T-helper 2 cell treated with Interferon-gamma antibody and Interleukin-4, amounts not matched to agents 100 ng/mL and 5 ng/mL, for 36 hours (primary cell): Measurements from ENCODE around the gene TIMM17A. TPM values are rescaled to one million over a fixed set of nuclear protein-coding genes. Genes with fewer than 3 reads are reported as not detected.
"Not testable (repeated sequence)": the region's sequence is repeated elsewhere in the genome, so short reads cannot be mapped to it uniquely, and the experiment has no call there.

ENCODE experiments used
- intact Hi-C: fragments of 100-400 bp; cut with micrococcal nuclease; formaldehyde crosslinking; loops from one replicate; pipeline ENCODE4 v1.15.1; 2023
- total RNA-seq: library from RNA; stranded (reverse); gene quantifications from 2 replicates; pipeline ENCODE4 v1.2.3, GENCODE V29; 2022

TIMM17A gene
- total RNA-seq, 1 donor from 2014 or later, result 63.0 TPM

GRCh38 chr1:201939574-201939973 is 15.7 kb upstream of the TIMM17A start:
- intact Hi-C loops, result no loop called here

GRCh38 chr1:201940316-201940715 is 15.0 kb upstream of the TIMM17A start:
- intact Hi-C loops, result not testable (repeated sequence)

- intact Hi-C loops, result no loop called here
Observed at GRCh38 chr1:201941420-201942128, 13.7 kb upstream of the TIMM17A start.

DNA sequence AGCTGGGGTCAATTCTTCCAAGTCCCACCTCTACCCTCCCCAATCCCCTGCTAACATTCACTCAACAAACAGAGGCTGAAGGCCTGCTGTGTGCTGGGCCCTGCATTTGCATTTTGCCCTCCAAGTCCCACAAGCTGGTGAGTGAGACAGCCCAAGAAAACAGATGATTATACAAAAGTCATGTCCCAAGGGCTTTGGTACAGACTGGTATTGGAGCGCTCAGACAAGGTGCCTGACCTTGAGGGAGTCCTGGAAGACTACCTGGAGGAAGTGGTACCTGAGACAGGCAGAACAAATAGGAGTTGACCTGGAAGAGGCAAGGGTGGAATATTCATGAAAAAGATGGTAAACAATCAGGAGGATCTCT is 13.2 kb upstream of the TIMM17A start:
- intact Hi-C loops, result no loop called here

- intact Hi-C loops, result no loop called here
Observed at GRCh38 chr1:201944002-201944401, 11.3 kb upstream of the TIMM17A start.

DNA sequence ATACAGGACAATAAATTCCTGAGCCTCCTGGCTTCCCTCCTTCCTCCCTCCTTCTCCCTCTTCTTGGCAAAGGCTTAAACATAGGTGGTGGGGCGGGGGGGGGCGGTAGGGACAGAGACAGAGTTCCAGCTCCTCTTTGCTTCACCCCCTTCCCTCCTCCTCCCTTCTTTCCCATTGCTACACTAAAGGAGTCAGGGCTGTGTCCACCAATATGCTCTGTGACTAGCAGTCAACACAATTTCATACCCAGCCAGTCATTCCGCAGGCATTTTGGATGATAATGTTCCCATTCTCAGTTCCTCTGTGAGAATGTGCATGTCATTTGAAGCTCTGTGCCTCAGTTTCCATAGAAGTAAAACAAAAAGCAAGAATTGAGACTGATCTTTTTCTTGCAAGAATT is 10.7 kb upstream of the TIMM17A start:
- intact Hi-C loops, result no loop called here

- intact Hi-C loops, result no loop called here
Observed at GRCh38 chr1:201945157-201945556, 10.1 kb upstream of the TIMM17A start.

DNA sequence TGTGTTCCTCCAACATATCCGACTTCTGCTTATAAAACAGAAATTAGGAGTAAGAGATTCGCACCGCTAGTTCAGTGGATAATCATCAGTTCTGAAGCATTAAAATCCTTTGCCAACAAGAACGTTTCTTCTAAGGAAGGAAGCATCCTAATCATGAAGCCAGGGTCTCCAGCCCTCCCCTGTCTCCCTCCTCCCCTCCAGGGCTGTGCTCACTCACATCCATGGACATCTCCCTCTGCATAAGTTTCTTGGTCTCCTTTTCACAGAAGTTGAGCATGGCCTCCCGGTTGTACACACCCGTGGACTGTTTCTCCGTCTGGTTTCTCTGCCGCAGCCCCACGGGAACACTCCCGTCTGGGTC is 9.5 kb upstream of the TIMM17A start:
- intact Hi-C loops, result no loop called here

- intact Hi-C loops, result no loop called here
Observed at GRCh38 chr1:201946224-201946908, 8.9 kb upstream of the TIMM17A start, which contains the start of gene LMOD1. Gene LMOD1 (minus strand): TSS chr1:201946548. CDS start chr1:201946340, 208 bp downstream.

- intact Hi-C loops, result no loop called here
Observed at GRCh38 chr1:201947697-201948008, 7.7 kb upstream of the TIMM17A start.

- intact Hi-C loops, result no loop called here
Observed at GRCh38 chr1:201949491-201949890, 5.8 kb upstream of the TIMM17A start.

GRCh38 chr1:201954263-201955008 is 867 bp upstream of the TIMM17A start:
- intact Hi-C loops, result loop anchor here (1.0 kb wide), 4 partner anchors 29 to 190 kb away; partner anchors contain the start of genes ARL8A and IPO9

- intact Hi-C loops, result loop anchor here (1.0 kb wide), 4 partner anchors 28 to 189 kb away; partner anchors contain the start of genes ARL8A and IPO9
Observed at GRCh38 chr1:201955729-201956143, 433 bp downstream of the TIMM17A start.

GRCh38 chr1:201958348-201958747 is 3.0 kb downstream of the TIMM17A start:
- intact Hi-C loops, result no loop called here

GRCh38 chr1:201962382-201962781 is 7.1 kb downstream of the TIMM17A start:
- intact Hi-C loops, result not testable (repeated sequence)

DNA sequence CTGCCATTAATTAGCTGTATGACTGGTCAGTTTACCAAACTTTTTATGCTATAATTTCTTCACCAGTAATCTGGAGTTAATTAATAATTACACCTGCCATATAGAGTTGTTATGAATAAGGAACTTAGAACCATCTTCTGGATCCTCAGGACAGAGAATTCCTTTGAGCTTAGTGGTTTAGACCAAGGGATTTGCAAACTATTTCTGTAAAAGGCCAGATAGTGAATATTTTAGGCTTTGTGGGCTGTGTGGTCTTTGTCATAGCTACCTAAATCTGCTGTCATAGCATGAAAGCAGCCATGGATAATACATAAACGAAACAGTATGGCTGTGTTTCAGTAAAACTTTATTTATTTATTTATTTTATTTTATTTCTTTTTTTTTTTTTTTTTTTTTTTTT is 9.0 kb downstream of the TIMM17A start:
- intact Hi-C loops, result no loop called here

DNA sequence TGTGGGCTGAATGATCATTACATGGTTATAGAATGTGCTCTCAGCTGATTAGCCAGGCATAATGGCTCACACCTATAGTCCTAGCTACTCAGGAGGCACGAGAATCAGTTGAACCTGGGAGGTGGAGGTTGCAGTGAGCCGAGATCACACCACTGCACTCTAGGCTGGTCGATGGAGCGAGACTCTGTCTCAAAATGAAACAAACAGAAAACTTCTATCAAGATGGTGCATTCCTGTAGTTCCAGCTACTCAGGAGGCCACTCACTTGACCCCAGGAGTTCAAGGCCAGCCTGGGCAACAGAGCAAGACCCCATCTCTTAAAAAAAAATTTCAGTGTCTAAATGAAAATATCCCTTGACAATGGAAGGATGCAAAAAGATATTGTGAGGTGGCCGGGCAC is 10.9 kb downstream of the TIMM17A start:
- intact Hi-C loops, result no loop called here

- intact Hi-C loops, result no loop called here
Observed at GRCh38 chr1:201968202-201968925, 13.1 kb downstream of the TIMM17A start.

GRCh38 chr1:201970334-201971159 is 15.2 kb downstream of the TIMM17A start:
- intact Hi-C loops, result no loop called here

DNA sequence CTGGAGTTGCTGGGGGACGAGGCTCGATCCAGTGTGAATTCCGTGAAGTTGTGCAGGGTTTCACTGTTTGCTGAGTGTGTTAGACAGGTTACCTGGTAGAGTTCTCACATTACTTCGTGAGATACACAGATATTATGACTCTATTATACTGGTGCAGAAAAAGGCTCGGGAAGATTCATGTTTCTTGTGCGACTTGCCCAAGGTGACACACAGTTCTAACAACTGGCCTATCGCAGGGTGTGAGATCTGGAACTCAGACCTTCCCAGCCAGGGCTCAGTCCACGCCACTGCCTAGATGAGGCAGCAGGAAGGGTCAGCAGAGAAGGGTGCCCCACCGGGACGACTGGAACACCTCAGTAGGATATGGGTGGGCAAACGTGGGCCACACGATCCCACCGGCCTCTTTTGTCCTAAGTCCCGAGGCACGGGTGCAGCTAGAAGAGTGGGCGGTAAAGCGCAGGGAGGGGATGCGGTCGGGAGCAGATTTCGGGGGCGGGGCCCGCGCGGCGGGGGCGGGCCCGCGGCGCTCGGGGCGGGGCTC is 26.8 kb downstream of the TIMM17A start:
- intact Hi-C loops, result loop anchor here (5.0 kb wide), 1 partner anchor 155 kb away; the partner anchor contains the start of gene IPO9
